DMS153 treated with DMSO at 0.1 percent for 48 hours (cell line): ENCODE measurements around the gene CYYR1.
"Not testable (repeated sequence)": the region's sequence is repeated elsewhere in the genome, so short reads cannot be mapped to it uniquely, and the experiment has no call there.

ENCODE experiments used
- DNase-seq: peaks from one replicate; lab custom pipeline; 2025; ENCODE audit not compliant: unreplicated experiment; lab: John Stamatoyannopoulos, UW

Gene CYYR1

GRCh38 chr21:26491663-26492062, 81.4 kb downstream of the CYYR1 start:
- no peak for DNase-seq

GRCh38 chr21:26490771-26491170, 82.3 kb downstream of the CYYR1 start:
- DNase-seq: no peak

GRCh38 chr21:26489781-26490180, 83.3 kb downstream of the CYYR1 start:
- no peak for DNase-seq

GRCh38 chr21:26487981-26488480, 85.1 kb downstream of the CYYR1 start:
- DNase-seq: no peak

GRCh38 chr21:26473471-26473870, 99.6 kb downstream of the CYYR1 start:
- DNase-seq: no peak

GRCh38 chr21:26471099-26471471, 102.0 kb downstream of the CYYR1 start:
- DNase-seq: no peak

- no peak for DNase-seq
Measured at GRCh38 chr21:26470351-26471098, 102.6 kb downstream of the CYYR1 start.

GRCh38 chr21:26469789-26470188, 103.3 kb downstream of the CYYR1 start:
- no peak for DNase-seq

GRCh38 chr21:26465916-26466315, 107.2 kb downstream of the CYYR1 start:
- DNase-seq: no peak

GRCh38 chr21:26461500-26461899, 111.6 kb downstream of the CYYR1 start:
- no peak for DNase-seq

- DNase-seq: no peak
Measured at GRCh38 chr21:26460621-26461020, 112.5 kb downstream of the CYYR1 start.

- DNase-seq: not testable (repeated sequence)
Measured at GRCh38 chr21:26458854-26459253, 114.2 kb downstream of the CYYR1 start.

- DNase-seq: no peak
Measured at GRCh38 chr21:26457817-26458216, 115.3 kb downstream of the CYYR1 start.

GRCh38 chr21:26453267-26453666, 119.8 kb downstream of the CYYR1 start:
- DNase-seq: no peak

- no peak for DNase-seq
Measured at GRCh38 chr21:26451081-26451740, 121.9 kb downstream of the CYYR1 start.

- DNase-seq: no peak
Measured at GRCh38 chr21:26449161-26449560, 123.9 kb downstream of the CYYR1 start.

- no peak for DNase-seq
Measured at GRCh38 chr21:26448751-26449150, 124.3 kb downstream of the CYYR1 start.

- no peak for DNase-seq
Measured at GRCh38 chr21:26447932-26448475, 125.1 kb downstream of the CYYR1 start.

- no peak for DNase-seq
Measured at GRCh38 chr21:26445440-26445839, 127.6 kb downstream of the CYYR1 start.

GRCh38 chr21:26444646-26445045, 128.4 kb downstream of the CYYR1 start:
- DNase-seq: no peak

- no peak for DNase-seq
Measured at GRCh38 chr21:26443867-26444266, 129.2 kb downstream of the CYYR1 start.

GRCh38 chr21:26443291-26443690, 129.8 kb downstream of the CYYR1 start:
- no peak for DNase-seq
